DND-41 (cell line): Measurements from ENCODE around the gene GPR137.
"Not testable (repeated sequence)": the region's sequence is repeated elsewhere in the genome, so short reads cannot be mapped to it uniquely, and the experiment has no call there.

Experiments used
- ATAC-seq: fragments of 200-7000 bp; cut with Tn5 transposase; 3 replicates; pipeline ENCODE4 v1.9.1; 2021; ENCODE audit warnings: low read depth; ENCODE audit not compliant: insufficient read depth
- DNase-seq: peaks from one replicate; pipeline ENCODE4 v3.0.0-alpha.2; 2020
- H2AFZ ChIP-seq: 2 replicates; pipeline ENCODE4 v1.6.0; 2012; ENCODE audit warnings: low read depth, low read length
- H3K27ac ChIP-seq: 2 replicates; pipeline ENCODE4 v1.5.1; 2012; ENCODE audit warnings: low read length, inconsistent platforms
- H3K27me3 ChIP-seq: fragments of 200-600 bp; sonication (generic); 2 replicates; pipeline ENCODE4 v1.6.0; 2012; ENCODE audit warnings: low read length, mild to moderate bottlenecking, inconsistent platforms; ENCODE audit not compliant: insufficient read depth, poor library complexity
- H3K36me3 ChIP-seq: 2 replicates; pipeline ENCODE4 v1.5.1; 2012; ENCODE audit warnings: low read length, inconsistent platforms; ENCODE audit not compliant: insufficient read depth
- H3K4me1 ChIP-seq: 2 replicates; pipeline ENCODE4 v1.5.1; 2012; ENCODE audit warnings: mild to moderate bottlenecking, low read length; ENCODE audit not compliant: insufficient read depth
- H3K4me2 ChIP-seq: 2 replicates; pipeline ENCODE4 v1.6.0; 2012; ENCODE audit warnings: mild to moderate bottlenecking, moderate library complexity, low read length, inconsistent platforms; ENCODE audit not compliant: insufficient read depth
- H3K4me3 ChIP-seq, 2 experiments: fragments of 200-600 bp in 1 of 2; shearing (Covaris generic) in 1 of 2; 2 replicates each; pipeline ENCODE4 v1.5.1; 2012 to 2016; ENCODE audit warnings: inconsistent platforms in 2 of 2, low read length in 2 of 2, mild to moderate bottlenecking in 2 of 2, low read depth in 1 of 2, moderate library complexity in 1 of 2
- H3K79me2 ChIP-seq: 2 replicates; pipeline ENCODE4 v1.6.0; 2012; ENCODE audit warnings: low read length, inconsistent platforms; ENCODE audit not compliant: insufficient read depth
- H3K9ac ChIP-seq: 2 replicates; pipeline ENCODE4 v1.6.0; 2012; ENCODE audit warnings: low read depth, mild to moderate bottlenecking, inconsistent platforms, low read length, moderate library complexity
- H3K9me3 ChIP-seq: 2 replicates; pipeline ENCODE4 v1.5.1; 2012; ENCODE audit warnings: low read length, moderate library complexity, mild to moderate bottlenecking, inconsistent platforms; ENCODE audit not compliant: insufficient read depth, severe bottlenecking
- H4K20me1 ChIP-seq: 2 replicates; pipeline ENCODE4 v1.6.0; 2012; ENCODE audit warnings: low read length; ENCODE audit not compliant: insufficient read depth
- CTCF ChIP-seq: IDR thresholded peaks from 2 replicates; pipeline ENCODE4 v1.5.1; 2012; ENCODE audit warnings: borderline replicate concordance, low read length, moderate library complexity, mild to moderate bottlenecking; ENCODE audit not compliant: poor library complexity, severe bottlenecking; ENCODE audit errors: extremely low read depth
- EZH2 ChIP-seq: IDR thresholded peaks from 3 replicates; pipeline ENCODE4 v1.6.1; 2012; ENCODE audit warnings: borderline replicate concordance, low read depth, mild to moderate bottlenecking, moderate library complexity, low read length, inconsistent platforms; ENCODE audit not compliant: severe bottlenecking

GPR137 gene

GRCh38 chr11:64321533-64321932, 35.9 kb downstream of the GPR137 start:
- Histone ChIP-seq H3K4me1 (peaks cover 30% of the 10 kb centered on the region), H3K27me3 (no peaks in the 10 kb centered on the region), H2AFZ (no peak overlapping the region), H3K4me2 (no peak overlapping the region), H4K20me1 (peaks cover 11% of the 10 kb centered on the region), H3K4me3 (no peak overlapping the region), H3K36me3 (peaks cover 18% of the 10 kb centered on the region), H3K9ac (no peak overlapping the region), H3K79me2 (peaks cover 24% of the 10 kb centered on the region), H3K27ac (no peak overlapping the region), H3K9me3 (no peaks in the 10 kb centered on the region)
- ATAC-seq (no peak), DNase-seq (no peak)
- TF ChIP-seq CTCF (no peak), EZH2 (no peak)

GRCh38 chr11:64322925-64323260, 37.2 kb downstream of the GPR137 start:
- TF ChIP-seq EZH2: no peak
- TF ChIP-seq CTCF: no peak
- peaks cover 11% of the 10 kb centered on the region for H4K20me1 ChIP-seq
- H3K9ac ChIP-seq: no peak overlapping the region
- no peaks in the 10 kb centered on the region for H3K27me3 ChIP-seq
- no peaks in the 10 kb centered on the region for H3K9me3 ChIP-seq
- H3K4me1 ChIP-seq: peaks cover 25% of the 10 kb centered on the region
- DNase-seq (no peak), ATAC-seq (no peak)
- H3K79me2 ChIP-seq: peaks cover 16% of the 10 kb centered on the region
- no peak overlapping the region for H3K27ac ChIP-seq
- no peak overlapping the region for H3K4me3 ChIP-seq
- peaks cover 13% of the 10 kb centered on the region for H3K36me3 ChIP-seq
- H3K4me2 ChIP-seq: no peak overlapping the region
- H2AFZ ChIP-seq: no peak overlapping the region

GRCh38 chr11:64323373-64323772, 37.7 kb downstream of the GPR137 start:
- H3K9me3 ChIP-seq: no peaks in the 10 kb centered on the region
- H2AFZ ChIP-seq: no peak overlapping the region
- ATAC-seq (peak; percentile 73), DNase-seq (peak; percentile 55)
- H3K9ac ChIP-seq: no peak overlapping the region
- no peak overlapping the region for H3K4me2 ChIP-seq
- H3K36me3 ChIP-seq: peaks cover 13% of the 10 kb centered on the region
- H3K27ac ChIP-seq: no peak overlapping the region
- no peak overlapping the region for H3K4me3 ChIP-seq
- peaks cover 25% of the 10 kb centered on the region for H3K4me1 ChIP-seq
- H4K20me1 ChIP-seq: peaks cover 11% of the 10 kb centered on the region
- H3K79me2 ChIP-seq: peaks cover 12% of the 10 kb centered on the region
- H3K27me3 ChIP-seq: no peaks in the 10 kb centered on the region
- TF ChIP-seq EZH2 (no peak), CTCF (no peak)

- not testable (repeated sequence) for ATAC-seq, H2AFZ ChIP-seq, H3K4me3 ChIP-seq, H3K27me3 ChIP-seq, H3K79me2 ChIP-seq, DNase-seq, H3K27ac ChIP-seq, H3K9ac ChIP-seq, H3K9me3 ChIP-seq, H3K4me2 ChIP-seq
- Histone ChIP-seq H3K36me3 (peaks cover 13% of the 10 kb centered on the region), H4K20me1 (peaks cover 11% of the 10 kb centered on the region), H3K4me1 (peaks cover 22% of the 10 kb centered on the region)
These were observed 38.3 kb downstream of the GPR137 start for GRCh38 chr11:64323984-64324383.
